GM12872 (cell line): Measurements from ENCODE around the gene IRF3.

Experiments
- TF ChIP-seq, protein P1 (sequence below): IDR thresholded peaks from 3 replicates; pipeline ENCODE4 v1.5.1; 2011; ENCODE audit warnings: low read depth, mild to moderate bottlenecking, low read length, moderate library complexity; ENCODE audit not compliant: insufficient read depth

Gene IRF3

GRCh38 chr19:49631014-49631588 is 34.6 kb downstream of the IRF3 start:
- TF ChIP-seq, protein P1, sequence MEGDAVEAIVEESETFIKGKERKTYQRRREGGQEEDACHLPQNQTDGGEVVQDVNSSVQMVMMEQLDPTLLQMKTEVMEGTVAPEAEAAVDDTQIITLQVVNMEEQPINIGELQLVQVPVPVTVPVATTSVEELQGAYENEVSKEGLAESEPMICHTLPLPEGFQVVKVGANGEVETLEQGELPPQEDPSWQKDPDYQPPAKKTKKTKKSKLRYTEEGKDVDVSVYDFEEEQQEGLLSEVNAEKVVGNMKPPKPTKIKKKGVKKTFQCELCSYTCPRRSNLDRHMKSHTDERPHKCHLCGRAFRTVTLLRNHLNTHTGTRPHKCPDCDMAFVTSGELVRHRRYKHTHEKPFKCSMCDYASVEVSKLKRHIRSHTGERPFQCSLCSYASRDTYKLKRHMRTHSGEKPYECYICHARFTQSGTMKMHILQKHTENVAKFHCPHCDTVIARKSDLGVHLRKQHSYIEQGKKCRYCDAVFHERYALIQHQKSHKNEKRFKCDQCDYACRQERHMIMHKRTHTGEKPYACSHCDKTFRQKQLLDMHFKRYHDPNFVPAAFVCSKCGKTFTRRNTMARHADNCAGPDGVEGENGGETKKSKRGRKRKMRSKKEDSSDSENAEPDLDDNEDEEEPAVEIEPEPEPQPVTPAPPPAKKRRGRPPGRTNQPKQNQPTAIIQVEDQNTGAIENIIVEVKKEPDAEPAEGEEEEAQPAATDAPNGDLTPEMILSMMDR: no peak

GRCh38 chr19:49629659-49630058 is 36.0 kb downstream of the IRF3 start:
- TF ChIP-seq, protein P1: no peak

DNA sequence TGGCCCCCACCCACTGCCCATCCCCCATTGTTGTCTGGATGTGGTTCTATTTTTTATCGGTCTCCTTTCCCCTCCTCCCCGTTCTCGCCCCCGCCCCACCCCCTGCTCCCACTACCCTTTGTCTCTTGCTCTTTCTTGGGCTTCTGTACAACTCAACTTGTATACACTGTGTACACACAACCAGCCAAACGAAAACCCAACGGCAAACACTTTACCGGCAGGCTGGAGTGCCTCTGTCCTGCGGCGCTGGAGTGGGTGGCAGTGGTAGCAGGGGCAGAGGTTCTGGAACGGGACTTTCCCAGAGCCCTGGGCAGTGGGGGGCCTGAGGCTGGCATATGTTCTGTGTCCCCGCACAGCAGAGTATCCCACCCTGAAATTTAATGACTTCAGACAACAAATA is 39.4 kb downstream of the IRF3 start:
- TF ChIP-seq, protein P1: no peak

- TF ChIP-seq, protein P1: no peak
These were observed 40.4 kb downstream of the IRF3 start for GRCh38 chr19:49624967-49625910.

- TF ChIP-seq, protein P1: no peak
These were observed 48.7 kb downstream of the IRF3 start for GRCh38 chr19:49616945-49617344.

GRCh38 chr19:49616532-49616931 is 49.1 kb downstream of the IRF3 start:
- TF ChIP-seq, protein P1: no peak

DNA sequence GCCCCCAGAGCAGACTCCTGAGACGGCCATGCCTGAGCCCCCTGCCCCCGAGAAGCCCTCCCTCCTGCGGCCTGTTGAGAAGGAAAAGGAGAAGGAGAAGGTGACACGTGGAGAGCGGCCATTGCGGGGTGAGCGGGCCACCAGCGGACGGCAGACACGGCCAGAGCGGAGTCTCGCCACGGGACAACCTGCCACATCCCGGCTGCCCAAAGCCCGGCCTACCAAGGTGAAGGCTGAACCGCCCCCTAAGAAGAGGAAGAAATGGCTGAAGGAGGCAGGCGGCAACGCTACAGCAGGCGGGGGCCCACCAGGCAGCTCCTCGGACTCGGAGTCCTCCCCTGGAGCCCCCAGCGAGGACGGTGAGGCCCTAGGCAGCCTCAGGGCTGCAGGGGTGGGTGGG is 49.8 kb downstream of the IRF3 start:
- TF ChIP-seq, protein P1: no peak
